Adipocyte (in vitro differentiated cells): ENCODE measurements around the gene SLC9C2.
"Not testable (repeated sequence)": the region's sequence is repeated elsewhere in the genome, so short reads cannot be mapped to it uniquely, and the experiment has no call there.

Source experiments
- DNase-seq: peaks from one replicate; pipeline ENCODE4 v3.0.0-alpha.2; 2015; ENCODE audit warnings: low read depth
- H3K27me3 ChIP-seq: replicated peaks from 2 replicates; pipeline ENCODE4 v1.7.0; 2013; ENCODE audit warnings: mild to moderate bottlenecking, low read length, moderate library complexity; ENCODE audit not compliant: control insufficient read depth, insufficient read depth
- H3K36me3 ChIP-seq: 2 replicates; pipeline ENCODE4 v1.7.0; 2013; ENCODE audit warnings: low read length, mild to moderate bottlenecking, moderate library complexity; ENCODE audit not compliant: control insufficient read depth, insufficient read depth, severe bottlenecking
- H3K4me1 ChIP-seq: 2 replicates; pipeline ENCODE4 v1.7.0; 2013; ENCODE audit warnings: mild to moderate bottlenecking, low read length, moderate library complexity; ENCODE audit not compliant: control insufficient read depth, insufficient read depth
- H3K4me3 ChIP-seq: 2 replicates; pipeline ENCODE4 v1.7.0; 2013; ENCODE audit warnings: mild to moderate bottlenecking, low read length, moderate library complexity
- H3K9ac ChIP-seq: 2 replicates; pipeline ENCODE4 v1.7.0; 2013; ENCODE audit warnings: mild to moderate bottlenecking, low read length, moderate library complexity
- H3K9me3 ChIP-seq: 2 replicates; pipeline ENCODE4 v1.7.0; 2013; ENCODE audit warnings: mild to moderate bottlenecking, low read length, moderate library complexity; ENCODE audit not compliant: control insufficient read depth

The SLC9C2 gene

DNA sequence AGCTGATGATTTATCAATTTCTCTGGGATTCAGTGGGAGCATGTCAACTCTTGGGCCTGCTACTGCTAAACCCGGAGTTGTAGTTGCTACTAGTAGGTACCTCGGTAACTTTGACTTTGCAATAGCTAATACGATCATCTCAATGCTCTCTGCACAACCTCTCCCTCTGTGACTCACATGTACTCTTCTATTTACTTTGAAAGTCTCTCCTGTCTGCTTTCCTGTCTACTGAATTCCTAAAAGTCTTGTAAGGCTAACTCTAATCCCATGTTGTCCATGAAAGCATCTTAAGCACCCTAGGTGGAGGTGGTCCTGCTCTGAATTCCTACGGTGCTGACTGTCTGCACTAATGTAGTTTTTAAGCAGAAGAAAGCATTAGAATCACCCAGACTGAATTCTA, 29.3 kb downstream of the SLC9C2 start:
- Histone ChIP-seq H3K4me3 (no peak overlapping the region), H3K27me3 (no peaks in the 10 kb centered on the region), H3K36me3 (no peaks in the 10 kb centered on the region), H3K4me1 (peaks cover 4% of the 10 kb centered on the region), H3K9me3 (no peaks in the 10 kb centered on the region), H3K9ac (no peak overlapping the region)
- peak; percentile 7 for DNase-seq

DNA sequence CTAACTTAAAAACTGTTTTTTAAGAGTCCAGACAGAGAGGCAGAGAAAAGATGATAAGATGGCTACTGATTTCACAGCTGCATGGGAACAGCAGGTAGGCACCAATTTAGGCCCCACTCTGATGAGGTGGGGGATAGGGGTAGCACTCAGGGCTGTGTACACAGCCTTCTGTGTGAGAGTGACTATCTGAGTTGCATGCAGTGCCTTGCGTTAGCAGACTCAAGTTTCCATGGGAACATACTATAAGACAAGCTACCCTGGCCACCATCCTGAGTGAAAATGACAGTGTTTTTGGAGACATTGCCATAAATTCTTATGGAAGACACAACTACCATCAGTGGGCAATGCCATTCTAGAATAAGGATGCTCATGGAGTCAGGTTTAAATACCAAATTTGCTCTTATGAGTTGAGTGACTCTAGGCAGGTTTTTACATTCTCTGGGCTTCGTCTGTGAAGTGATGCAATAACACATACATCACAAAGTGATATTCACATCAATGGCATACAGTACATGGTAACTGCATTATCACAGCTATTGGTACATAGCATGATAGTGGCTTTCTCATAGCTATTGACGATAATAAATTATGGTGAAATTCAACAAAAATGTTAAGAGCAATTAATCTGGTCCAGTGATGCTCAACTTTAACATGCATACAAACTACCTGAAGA, 30.5 kb downstream of the SLC9C2 start:
- H3K36me3 ChIP-seq, result no peaks in the 10 kb centered on the region
- peaks cover 9% of the 10 kb centered on the region for H3K9me3 ChIP-seq
- no peak overlapping the region for H3K4me3 ChIP-seq
- no peaks in the 10 kb centered on the region for H3K27me3 ChIP-seq
- H3K4me1 ChIP-seq, result peaks cover 4% of the 10 kb centered on the region
- no peak overlapping the region for H3K9ac ChIP-seq
- DNase-seq, result no peak

DNA sequence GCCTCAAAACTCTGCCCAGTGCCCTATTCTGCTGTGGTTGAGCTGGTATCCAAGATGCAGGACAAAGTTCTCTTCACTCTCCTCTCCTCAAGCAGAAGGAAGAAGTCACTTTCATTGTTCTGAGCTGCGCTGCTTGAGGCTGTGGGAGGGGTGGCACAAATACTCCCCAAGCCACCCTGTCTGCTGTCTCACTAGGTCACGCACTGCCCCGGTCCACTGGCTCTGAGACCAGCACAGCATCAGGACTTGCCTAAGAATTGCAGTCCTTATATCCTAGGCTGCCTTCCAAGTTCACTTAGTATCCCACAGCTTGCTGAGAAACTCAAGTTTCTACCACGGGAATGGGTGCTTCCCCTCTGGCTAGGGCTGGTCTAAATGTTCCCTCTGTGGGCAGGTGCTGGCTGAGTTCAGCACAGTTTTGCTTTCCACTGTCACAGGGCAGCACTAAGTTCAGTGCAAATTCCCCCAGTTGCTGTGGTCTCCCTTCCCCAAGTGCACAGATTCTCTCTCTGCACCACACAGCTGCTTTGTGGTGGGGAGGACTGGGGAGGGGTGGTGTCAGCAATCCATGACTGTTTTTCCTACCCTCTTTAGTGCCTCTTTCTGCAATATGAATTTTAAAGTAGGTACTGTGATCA, 32.4 kb downstream of the SLC9C2 start:
- no peak overlapping the region for H3K4me3 ChIP-seq
- H3K4me1 ChIP-seq, result peaks cover 4% of the 10 kb centered on the region
- H3K27me3 ChIP-seq, result no peaks in the 10 kb centered on the region
- no peak for DNase-seq
- peaks cover 27% of the 10 kb centered on the region for H3K9me3 ChIP-seq
- H3K9ac ChIP-seq, result no peak overlapping the region
- H3K36me3 ChIP-seq, result no peaks in the 10 kb centered on the region

DNA sequence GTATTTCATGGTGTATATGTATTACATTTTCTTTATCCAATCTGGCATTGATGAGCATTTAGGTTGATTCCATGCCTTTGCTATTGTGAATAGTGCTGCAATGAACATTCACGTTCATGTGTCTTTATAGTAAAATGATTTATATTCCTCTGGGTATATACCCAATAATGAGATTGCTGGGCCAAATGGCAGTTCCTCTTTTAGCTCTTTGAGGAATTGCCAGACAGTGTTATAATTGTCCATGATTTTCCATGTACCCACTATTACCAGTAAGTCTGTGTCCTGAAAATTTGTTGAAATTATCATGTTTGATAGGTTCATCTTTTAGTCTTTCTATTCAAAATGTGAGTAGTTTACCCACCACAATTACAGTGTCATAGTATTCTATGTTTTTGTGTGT, 34.4 kb downstream of the SLC9C2 start:
- Histone ChIP-seq H3K4me3 (no peak overlapping the region), H3K9ac (no peak overlapping the region), H3K27me3 (no peaks in the 10 kb centered on the region), H3K9me3 (peaks cover 34% of the 10 kb centered on the region), H3K4me1 (peaks cover 4% of the 10 kb centered on the region), H3K36me3 (no peaks in the 10 kb centered on the region)
- DNase-seq, result no peak

DNA sequence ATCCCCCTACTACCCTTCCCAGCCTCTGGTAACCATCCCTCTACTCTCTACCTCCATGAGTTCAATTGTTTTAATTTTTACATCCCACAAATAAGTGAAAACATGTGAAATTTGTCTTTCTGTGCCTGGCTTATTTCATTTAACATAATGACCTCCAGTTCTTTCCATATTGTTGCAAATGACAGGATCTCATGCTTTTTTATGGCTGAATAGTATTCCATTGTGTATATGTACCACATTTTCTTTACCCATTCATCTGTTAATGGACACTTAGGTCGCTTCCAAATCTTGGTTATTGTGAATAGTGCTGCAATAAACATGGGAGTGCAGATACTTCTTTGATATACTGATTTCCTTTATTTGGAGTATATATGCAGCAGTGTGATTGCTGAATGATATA, 39.0 kb downstream of the SLC9C2 start:
- H3K36me3 ChIP-seq, result not testable (repeated sequence)

DNA sequence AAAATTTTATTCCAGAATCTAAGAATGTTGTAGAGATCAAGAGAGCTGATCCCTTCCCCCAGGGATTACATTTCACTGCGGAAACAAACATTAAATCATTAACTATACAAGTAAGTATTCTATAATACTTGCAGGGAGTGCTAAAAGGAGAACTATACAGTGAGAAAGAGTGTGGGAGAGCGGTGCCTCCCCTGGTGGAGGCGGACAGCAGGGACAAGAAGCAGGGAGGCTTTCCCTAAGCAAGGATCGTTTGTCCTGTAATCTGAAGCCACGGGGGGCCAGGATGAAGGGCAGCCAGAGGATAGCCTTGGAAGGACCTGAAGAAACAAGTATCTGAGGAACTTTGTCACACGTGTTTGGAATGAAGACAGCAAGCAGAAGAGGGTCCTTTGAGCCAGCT, 40.1 kb downstream of the SLC9C2 start:
- peaks cover 27% of the 10 kb centered on the region for H3K4me1 ChIP-seq
- H3K9ac ChIP-seq, result no peak overlapping the region
- H3K27me3 ChIP-seq, result no peaks in the 10 kb centered on the region
- H3K9me3 ChIP-seq, result peaks cover 29% of the 10 kb centered on the region
- no peak for DNase-seq
- H3K36me3 ChIP-seq, result no peaks in the 10 kb centered on the region
- H3K4me3 ChIP-seq, result no peak overlapping the region

More for the DNA sequence above, 39.0 kb downstream of the SLC9C2 start:
- not testable (repeated sequence) for H3K9ac ChIP-seq, DNase-seq, H3K27me3 ChIP-seq, H3K4me3 ChIP-seq
- Histone ChIP-seq H3K9me3 (peaks cover 34% of the 10 kb centered on the region), H3K4me1 (peaks cover 19% of the 10 kb centered on the region)

DNA sequence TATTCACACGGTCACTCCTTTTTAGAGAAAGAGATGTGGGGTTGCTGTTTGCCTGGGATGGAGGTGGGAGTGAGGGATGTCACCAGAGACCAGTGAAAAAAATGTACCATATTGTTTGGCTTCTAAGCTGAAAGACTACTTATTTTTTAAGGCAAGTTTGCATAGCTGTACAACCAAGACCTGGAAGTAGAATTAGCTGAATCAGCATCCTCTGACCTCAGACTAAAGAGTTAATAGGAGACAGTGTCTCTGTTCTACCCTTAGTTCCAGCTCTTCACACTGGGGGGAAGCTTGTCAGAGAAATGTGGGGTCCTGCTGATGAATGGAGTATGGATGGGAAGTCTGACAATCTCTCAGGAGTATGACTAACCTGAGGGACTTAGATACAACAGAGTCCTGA, 41.6 kb downstream of the SLC9C2 start:
- H3K36me3 ChIP-seq, result no peaks in the 10 kb centered on the region
- DNase-seq, result no peak
- H3K9ac ChIP-seq, result no peak overlapping the region
- no peak overlapping the region for H3K4me3 ChIP-seq
- H3K27me3 ChIP-seq, result no peaks in the 10 kb centered on the region
- peaks cover 14% of the 10 kb centered on the region for H3K9me3 ChIP-seq
- H3K4me1 ChIP-seq, result peaks cover 27% of the 10 kb centered on the region

DNA sequence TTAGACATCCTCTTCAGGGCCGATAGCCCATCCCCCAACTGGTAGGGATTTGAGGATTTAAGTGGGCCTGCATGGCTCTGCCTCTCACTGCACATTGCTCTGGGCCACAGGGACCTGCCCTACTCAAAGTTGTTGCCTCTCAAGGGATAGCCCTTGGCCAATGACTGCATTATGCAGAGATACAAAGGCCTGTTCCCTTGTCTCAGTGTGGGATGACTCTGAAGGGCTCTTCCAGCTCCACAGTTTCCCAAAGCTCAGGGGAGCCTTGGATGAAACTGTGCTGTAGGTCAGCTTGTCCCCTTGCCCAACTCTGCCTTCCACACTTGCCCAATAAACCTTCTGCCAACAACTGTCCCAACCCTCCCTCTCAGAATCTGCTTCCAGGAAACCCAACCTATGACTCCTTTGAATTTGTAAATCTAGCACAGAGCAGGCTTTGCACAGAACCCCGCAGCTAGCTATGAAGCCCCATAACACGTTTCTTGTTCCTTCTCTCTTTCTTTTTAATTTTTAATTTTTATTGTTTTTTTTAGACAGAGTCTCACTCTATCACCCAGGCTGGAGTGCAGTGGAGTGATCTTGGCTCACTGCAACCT, 42.5 kb downstream of the SLC9C2 start:
- Histone ChIP-seq H3K9ac (peak overlapping the region; percentile 62), H3K27me3 (no peaks in the 10 kb centered on the region), H3K4me1 (peaks cover 27% of the 10 kb centered on the region), H3K4me3 (no peak overlapping the region), H3K36me3 (no peaks in the 10 kb centered on the region), H3K9me3 (peaks cover 5% of the 10 kb centered on the region)
- no peak for DNase-seq

DNA sequence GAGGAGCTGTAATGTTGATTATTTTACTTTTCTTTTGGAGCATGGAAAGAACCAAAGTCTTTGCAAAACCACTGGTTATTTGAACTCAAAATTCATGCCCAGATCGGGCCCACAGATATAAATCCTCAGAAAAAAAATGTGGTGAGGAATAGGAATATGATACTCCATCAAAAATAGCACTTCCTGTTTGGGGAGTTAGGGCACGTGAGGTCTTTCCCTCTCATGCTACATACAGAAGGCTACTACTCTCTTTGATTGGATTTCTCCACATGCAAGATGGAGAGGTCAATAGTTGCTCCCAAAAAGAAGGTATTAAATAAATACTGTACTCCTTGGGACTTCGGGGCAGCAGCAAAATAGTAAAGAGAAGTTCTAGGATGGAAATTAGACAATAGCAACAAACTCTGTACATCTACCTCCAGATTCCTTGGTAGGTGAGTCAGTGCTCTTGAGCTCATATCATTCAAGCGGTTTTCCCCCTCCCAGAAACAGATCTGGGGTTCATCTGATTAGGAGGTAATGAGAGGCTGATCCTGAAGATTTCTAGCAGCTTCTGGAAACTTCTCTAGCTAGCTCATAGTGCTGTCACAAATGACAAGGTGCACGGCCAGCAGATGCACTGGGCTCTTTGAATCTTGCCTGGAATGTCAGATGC, 47.1 kb downstream of the SLC9C2 start:
- Histone ChIP-seq H3K36me3 (no peaks in the 10 kb centered on the region), H3K9ac (no peak overlapping the region), H3K9me3 (no peaks in the 10 kb centered on the region), H3K4me1 (peaks cover 20% of the 10 kb centered on the region), H3K27me3 (no peaks in the 10 kb centered on the region), H3K4me3 (no peak overlapping the region)
- no peak for DNase-seq

DNA sequence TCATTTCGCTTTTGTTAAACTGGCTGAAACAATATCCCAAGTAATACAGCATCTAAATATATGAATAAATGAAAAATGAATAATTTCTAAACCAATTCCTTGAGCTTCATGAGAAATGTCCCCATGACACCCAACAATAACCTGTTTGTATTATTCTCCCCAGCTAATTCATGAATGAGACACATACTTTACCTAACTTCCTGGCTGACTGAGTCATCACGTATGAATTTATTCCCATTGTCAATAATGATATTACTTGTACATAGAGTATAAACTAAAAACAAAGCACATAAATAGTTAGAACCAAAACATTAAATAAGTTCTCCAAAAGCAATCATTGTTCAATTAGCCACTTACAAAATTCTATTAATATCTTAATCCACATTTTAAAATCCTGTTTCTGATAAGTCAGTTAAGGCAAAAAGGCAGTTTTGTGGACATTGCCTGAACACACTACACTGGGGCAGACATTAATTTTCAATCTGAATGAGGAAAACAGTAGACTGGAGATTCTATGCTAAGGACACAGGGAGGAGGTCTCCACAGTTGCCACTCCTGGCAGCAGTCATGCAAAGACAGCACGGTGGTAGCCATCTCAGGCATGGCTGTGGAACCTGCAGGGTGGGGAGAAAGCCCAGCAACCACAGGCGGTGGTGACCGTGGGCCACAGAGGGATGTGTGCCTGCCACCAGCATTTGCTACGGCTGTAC, 48.2 kb downstream of the SLC9C2 start:
- DNase-seq, result no peak
- H3K9ac ChIP-seq, result no peak overlapping the region
- peaks cover 15% of the 10 kb centered on the region for H3K4me1 ChIP-seq
- no peaks in the 10 kb centered on the region for H3K9me3 ChIP-seq
- H3K4me3 ChIP-seq, result no peak overlapping the region
- H3K27me3 ChIP-seq, result no peaks in the 10 kb centered on the region
- no peaks in the 10 kb centered on the region for H3K36me3 ChIP-seq

DNA sequence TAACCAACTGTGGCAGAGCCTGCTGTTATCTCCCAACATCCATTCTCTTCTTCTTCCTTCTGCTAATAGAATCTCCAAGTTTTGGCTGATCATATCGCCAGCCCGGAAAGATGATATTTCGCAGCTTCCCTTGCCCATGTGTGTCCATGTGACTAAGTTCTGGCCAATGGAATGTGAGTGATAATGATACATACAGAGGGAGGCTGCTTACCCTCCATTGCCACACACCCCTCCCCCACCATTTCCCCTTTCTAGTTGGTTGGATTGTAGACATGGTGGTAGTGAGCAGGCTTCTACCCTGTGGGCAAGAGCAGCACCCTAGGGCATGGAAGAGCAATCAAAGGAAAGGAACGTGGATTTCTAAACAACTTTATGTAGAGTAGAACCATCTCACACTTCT, 48.8 kb downstream of the SLC9C2 start:
- Histone ChIP-seq H3K9ac (no peak overlapping the region), H3K4me3 (no peak overlapping the region), H3K4me1 (peaks cover 9% of the 10 kb centered on the region), H3K27me3 (no peaks in the 10 kb centered on the region), H3K36me3 (no peaks in the 10 kb centered on the region), H3K9me3 (no peaks in the 10 kb centered on the region)
- DNase-seq, result no peak
